Right ventricle myocardium superior (tissue), 1 donor: ENCODE results near the gene KCTD18. TPM values are rescaled to one million over a fixed set of nuclear protein-coding genes. Genes with fewer than 3 reads are reported as not detected.
A peak's percentile ranks its signal among the peaks of the same experiment; 100 is the strongest.

Experiments
- ATAC-seq: fragments of 200-7000 bp; cut with Tn5 transposase; one replicate; pipeline ENCODE4 v1.9.1; 2020; ENCODE audit warnings: mild to moderate bottlenecking; ENCODE audit not compliant: poor library complexity
- DNase-seq: peaks from one replicate; pipeline ENCODE4 v3.0.0-alpha.2; 2020
- intact Hi-C: fragments of 100-400 bp; cut with DNase I; formaldehyde crosslinking; loops from one replicate; pipeline ENCODE4 v1.11.2; 2022
- total RNA-seq: library from RNA; stranded (reverse); fragmentation: NEBNext Ultra II Directional; extraction: Animal tissue kit (Norgen Biotek cat#: 25700); gene quantifications from one replicate; pipeline ENCODE4 v1.2.1, GENCODE V29; 2021
- donor health status: DM: no; HTN: yes; CAD: no; lungs with severe emphysema.

The KCTD18 gene
- total RNA-seq, 1 donor from 2014 or later: 9.0 TPM

DNA sequence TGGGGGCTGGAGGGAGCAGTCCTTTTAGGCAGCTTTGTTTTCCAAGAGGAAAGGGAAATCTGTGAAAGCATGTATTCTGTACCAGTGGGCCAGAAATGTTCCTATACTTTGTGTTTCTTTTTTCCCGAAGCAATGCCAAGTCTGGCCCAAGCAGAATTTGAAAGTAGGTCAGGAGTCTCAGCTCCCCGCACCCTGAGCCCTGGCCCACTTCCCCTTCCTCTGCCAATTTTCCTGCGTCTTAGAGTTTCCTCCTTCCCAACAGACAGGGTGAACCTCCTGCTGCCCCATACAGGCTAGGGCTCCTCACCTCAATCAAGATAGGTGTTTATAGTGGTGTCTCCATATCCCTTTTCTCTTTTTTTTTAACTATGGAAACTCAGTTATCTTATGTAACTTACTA is 65.3 kb downstream of the KCTD18 start:
- DNase-seq: no peak
- intact Hi-C loops: no loop called here
- peak; percentile 41 for ATAC-seq

DNA sequence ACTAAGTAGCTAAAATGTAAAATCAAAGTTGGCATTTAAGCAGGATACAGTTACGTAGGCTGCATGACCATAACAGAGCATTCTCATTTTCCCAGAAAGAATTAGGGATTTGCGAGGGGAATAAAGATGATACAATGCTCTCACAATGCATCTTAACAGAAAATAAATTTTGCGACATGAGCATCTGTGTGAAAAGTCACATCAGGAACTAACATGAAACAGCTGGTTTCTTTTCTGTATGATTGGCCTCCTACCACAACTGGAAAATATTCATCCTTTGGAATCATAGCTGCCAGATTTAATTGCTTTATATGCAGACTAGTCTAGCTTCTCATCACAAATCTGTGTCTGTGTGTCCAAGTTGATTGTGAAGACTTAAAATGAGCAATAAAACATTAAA is 66.0 kb downstream of the KCTD18 start:
- intact Hi-C loops: no loop called here
- ATAC-seq (no peak), DNase-seq (no peak)

- no peak for ATAC-seq
- DNase-seq: no peak
- intact Hi-C loops: no loop called here
These were observed 66.5 kb downstream of the KCTD18 start for GRCh38 chr2:200443376-200443775.

DNA sequence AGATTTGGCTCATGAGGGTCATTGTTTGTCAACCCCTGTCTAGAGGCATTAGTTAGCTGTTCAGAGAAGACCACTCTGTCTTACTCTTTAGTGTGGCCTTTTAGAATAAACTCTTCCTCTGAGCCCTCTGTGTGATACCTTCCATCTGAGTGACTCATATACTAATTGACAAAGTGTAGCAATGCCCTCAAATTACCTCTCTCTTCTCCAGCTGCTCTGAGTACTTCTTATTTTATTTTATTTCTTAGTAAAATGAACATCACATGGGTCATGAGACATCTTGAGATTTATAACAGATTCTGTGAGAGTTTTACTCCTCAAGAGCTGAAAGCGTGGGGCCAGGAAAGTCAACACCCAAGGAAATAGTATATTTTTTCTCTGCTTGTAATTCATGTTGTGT is 67.4 kb downstream of the KCTD18 start:
- ATAC-seq: no peak
- DNase-seq: no peak
- intact Hi-C loops: no loop called here

GRCh38 chr2:200439981-200440380 is 69.9 kb downstream of the KCTD18 start:
- ATAC-seq (no peak), DNase-seq (no peak)
- intact Hi-C loops: no loop called here

Other genes with a start within 250 kb of the KCTD18 start
- 71.1 TPM for gene SPATS2L, start 203.4 kb downstream of the KCTD18 start, total RNA-seq
- gene SGO2, start 16.1 kb upstream of the KCTD18 start, total RNA-seq: 1.3 TPM
- gene AOX1, start 75.9 kb upstream of the KCTD18 start, total RNA-seq: 4.1 TPM